H1 (cell line): ENCODE results near the gene MXRA7. TPM values are rescaled to one million over a fixed set of nuclear protein-coding genes. Genes with fewer than 3 reads are reported as not detected.

ENCODE experiments used
- CTCF ChIA-PET: fragments of 300-600 bp; sonication (Branson Sonifier 250); formaldehyde crosslinking; loops from one replicate; lab custom pipeline; 2021; ENCODE audit not compliant: partially characterized antibody; lab: Charles Lee
- POLR2A ChIA-PET: fragments of 300-600 bp; sonication (Branson Sonifier 250); formaldehyde crosslinking; loops from one replicate; lab custom pipeline; 2021; ENCODE audit warnings: inconsistent platforms; ENCODE audit not compliant: partially characterized antibody; lab: Charles Lee
- DNase-seq, 2 experiments: peaks; one replicate each; pipeline versions ENCODE4 v3.0.0 to v3.0.0-alpha.2; 2010 to 2022; ENCODE audit warnings: low spot score in 2 of 2, low read depth in 1 of 2, mixed read lengths in 1 of 2
- FAIRE-seq: peaks from 2 replicates; lab custom pipeline; 2011; peaks lifted over from hg19 to GRCh38; lab: Jason Lieb, UNC
- H2AFZ ChIP-seq: 2 replicates; pipeline ENCODE4 v1.8.1; 2012; ENCODE audit warnings: low read length, inconsistent platforms
- H2AK5ac ChIP-seq: 2 replicates; pipeline ENCODE4 v1.6.1; 2013; ENCODE audit warnings: low read depth, low read length
- H2BK120ac ChIP-seq: replicated peaks from 2 replicates; pipeline ENCODE3; 2013; ENCODE audit warnings: low read depth, low read length, inconsistent platforms
- H2BK12ac ChIP-seq: 2 replicates; pipeline ENCODE4 v1.6.1; 2013; ENCODE audit warnings: low read depth, low read length
- H2BK15ac ChIP-seq: 2 replicates; pipeline ENCODE4 v1.6.1; 2013; ENCODE audit warnings: low read length
- H2BK20ac ChIP-seq: 2 replicates; pipeline ENCODE4 v1.6.1; 2013; ENCODE audit warnings: low read length
- H2BK5ac ChIP-seq: 2 replicates; pipeline ENCODE4 v1.6.1; 2013; ENCODE audit warnings: low read depth, low read length
- H3K14ac ChIP-seq: 2 replicates; pipeline ENCODE4 v1.6.1; 2013; ENCODE audit warnings: inconsistent platforms; ENCODE audit not compliant: insufficient read length
- H3K18ac ChIP-seq: 2 replicates; pipeline ENCODE4 v1.6.1; 2013; ENCODE audit warnings: low read length; ENCODE audit errors: extremely low read depth
- H3K23ac ChIP-seq: 2 replicates; pipeline ENCODE4 v1.6.1; 2013; ENCODE audit warnings: inconsistent platforms; ENCODE audit not compliant: insufficient read length
- H3K23me2 ChIP-seq: 2 replicates; pipeline ENCODE4 v1.6.1; 2013; ENCODE audit warnings: low read depth, low read length
- H3K27ac ChIP-seq: 2 replicates; pipeline ENCODE4 v1.6.1; 2011; ENCODE audit warnings: low read depth, low read length, inconsistent platforms
- H3K27me3 ChIP-seq, 4 experiments: replicated peaks in 1 of 4; 1 replicate in 1 of 4; 2 replicates in 3 of 4; pipeline versions ENCODE4 v1.6.1 to v1.8.1; 2011 to 2013; ENCODE audit warnings: low read length in 3 of 4, mild to moderate bottlenecking in 3 of 4, inconsistent platforms in 2 of 4, mixed read lengths in 2 of 4, moderate library complexity in 1 of 4; ENCODE audit not compliant: control insufficient read depth in 3 of 4, insufficient read depth in 3 of 4; ENCODE audit errors: extremely low read depth in 1 of 4
- H3K36me3 ChIP-seq, 4 experiments: 2 replicates each; pipeline versions ENCODE4 v1.6.1 to v1.8.1; 2011 to 2013; ENCODE audit warnings: mild to moderate bottlenecking in 4 of 4, low read length in 3 of 4, moderate library complexity in 2 of 4, control low read depth in 1 of 4, inconsistent platforms in 1 of 4; ENCODE audit not compliant: insufficient read depth in 4 of 4, control insufficient read depth in 2 of 4
- H3K4ac ChIP-seq: replicated peaks from 2 replicates; pipeline ENCODE3; 2013; ENCODE audit warnings: low read length, low read depth, mixed read lengths, inconsistent platforms; ENCODE audit not compliant: insufficient read length
- H3K4me1 ChIP-seq, 4 experiments: replicated peaks in 1 of 4; 1 replicate in 1 of 4; 2 replicates in 3 of 4; pipeline versions ENCODE4 v1.6.1 to v1.8.1; 2011 to 2013; ENCODE audit warnings: low read length in 3 of 4, inconsistent platforms in 2 of 4, mixed read lengths in 1 of 4; ENCODE audit not compliant: insufficient read depth in 4 of 4, control insufficient read depth in 3 of 4
- H3K4me2 ChIP-seq, 2 experiments: 2 replicates each; pipeline versions ENCODE4 v1.6.1 to v1.8.1; 2011 to 2013; ENCODE audit warnings: low read depth in 2 of 2, low read length in 2 of 2, control low read depth in 1 of 2, inconsistent platforms in 1 of 2, mild to moderate bottlenecking in 1 of 2; ENCODE audit not compliant: insufficient read depth in 1 of 2
- H3K4me3 ChIP-seq, 4 experiments: fragments of 200-600, 300-600 bp in 1 of 4; sonication (generic), shearing (Covaris generic), sonication (Bioruptor Twin) in 1 of 4; 2 replicates each; pipeline versions ENCODE4 v1.5.1 to v1.8.1; 2011 to 2016; ENCODE audit warnings: low read length in 4 of 4, low read depth in 3 of 4, control low read depth in 2 of 4, inconsistent platforms in 2 of 4, mild to moderate bottlenecking in 2 of 4, mixed read lengths in 1 of 4, moderate library complexity in 1 of 4; ENCODE audit not compliant: insufficient read depth in 2 of 4; ENCODE audit errors: extremely low read depth in 1 of 4
- H3K56ac ChIP-seq: replicated peaks from 2 replicates; pipeline ENCODE3; 2013; ENCODE audit warnings: low read depth, mild to moderate bottlenecking, mixed read lengths, low read length, inconsistent platforms; ENCODE audit not compliant: insufficient read length
- H3K79me1 ChIP-seq: 2 replicates; pipeline ENCODE4 v1.6.1; 2013; ENCODE audit warnings: low read depth, low read length, control low read depth
- H3K79me2 ChIP-seq, 2 experiments: 2 replicates each; pipeline versions ENCODE4 v1.6.1 to v1.8.1; 2012 to 2013; ENCODE audit warnings: low read length in 2 of 2, mild to moderate bottlenecking in 2 of 2, inconsistent platforms in 1 of 2; ENCODE audit not compliant: insufficient read depth in 2 of 2, control insufficient read depth in 1 of 2
- H3K9ac ChIP-seq, 4 experiments: replicated peaks in 1 of 4; 1 replicate in 1 of 4; 2 replicates in 3 of 4; pipeline versions ENCODE4 v1.6.1 to v1.8.1; 2011 to 2013; ENCODE audit warnings: low read depth in 3 of 4, low read length in 3 of 4, control low read depth in 2 of 4, mild to moderate bottlenecking in 2 of 4, moderate library complexity in 2 of 4, inconsistent platforms in 1 of 4; ENCODE audit errors: extremely low read depth in 1 of 4
- H3K9me3 ChIP-seq, 2 experiments: 2 replicates each; pipeline versions ENCODE4 v1.6.1 to v1.8.1; 2012 to 2013; ENCODE audit warnings: mild to moderate bottlenecking in 2 of 2, moderate library complexity in 2 of 2, control low read depth in 1 of 2, inconsistent platforms in 1 of 2, low read depth in 1 of 2, low read length in 1 of 2, mixed read lengths in 1 of 2; ENCODE audit not compliant: insufficient read depth in 2 of 2
- H4K20me1 ChIP-seq, 2 experiments: replicated peaks in 1 of 2; 2 replicates each; pipeline versions ENCODE3 to v1.8.1; 2011 to 2013; ENCODE audit warnings: inconsistent platforms in 2 of 2, low read length in 2 of 2, mild to moderate bottlenecking in 1 of 2; ENCODE audit not compliant: insufficient read depth in 2 of 2, control insufficient read depth in 1 of 2
- H4K5ac ChIP-seq: 2 replicates; pipeline ENCODE4 v1.6.1; 2013; ENCODE audit warnings: low read length, low read depth, mixed read lengths, inconsistent platforms; ENCODE audit not compliant: insufficient read length
- H4K8ac ChIP-seq: 2 replicates; pipeline ENCODE4 v1.8.0; 2013; ENCODE audit warnings: mild to moderate bottlenecking, moderate library complexity, low read length, inconsistent platforms; ENCODE audit not compliant: insufficient read depth; ENCODE audit errors: extremely low read depth
- H4K91ac ChIP-seq: replicated peaks from 2 replicates; pipeline ENCODE3; 2013; ENCODE audit warnings: low read length, mixed read lengths, inconsistent platforms; ENCODE audit not compliant: insufficient read length
- CHD2 ChIP-seq: IDR thresholded peaks from 2 replicates; pipeline ENCODE4 v1.6.1; 2012; ENCODE audit warnings: low read length, improper control_type of control experiment
- CREB1 ChIP-seq: IDR thresholded peaks from 2 replicates; pipeline ENCODE4 v1.6.1; 2012; ENCODE audit warnings: inconsistent platforms
- GABPA ChIP-seq: IDR thresholded peaks from 2 replicates; pipeline ENCODE4 v1.6.1; 2011; ENCODE audit warnings: mild to moderate bottlenecking, low read length, moderate library complexity, borderline replicate concordance; ENCODE audit not compliant: insufficient read depth
- HDAC2 ChIP-seq, 2 experiments: fragments of 300-600 bp in 1 of 2; sonication (generic) in 1 of 2; IDR thresholded peaks; 2 replicates each; pipeline ENCODE4 v1.6.1; 2011 to 2012; ENCODE audit warnings: low read depth in 2 of 2, low read length in 2 of 2, mild to moderate bottlenecking in 2 of 2, moderate library complexity in 2 of 2, borderline replicate concordance in 1 of 2, inconsistent platforms in 1 of 2
- HDAC6 ChIP-seq: IDR thresholded peaks from one replicate; pipeline ENCODE4 v1.7.1; 2012; ENCODE audit warnings: low read depth, mild to moderate bottlenecking, inconsistent platforms, low read length, moderate library complexity
- KDM1A ChIP-seq: fragments of 200-600, 300-600 bp; sonication (generic); IDR thresholded peaks from 2 replicates; pipeline ENCODE4 v1.7.1; 2016; ENCODE audit warnings: mild to moderate bottlenecking, low read length, borderline replicate concordance
- PHF8 ChIP-seq: fragments of 200-600 bp; sonication (generic); conservative IDR thresholded peaks from 2 replicates; pipeline ENCODE4 v1.7.1; 2012; ENCODE audit warnings: low read depth, mild to moderate bottlenecking, inconsistent platforms, low read length, moderate library complexity
- POLR2A ChIP-seq, 2 experiments: IDR thresholded peaks; 1 replicate in 1 of 2; 2 replicates in 1 of 2; pipeline ENCODE4 v1.6.1; 2011; ENCODE audit warnings: low read depth in 2 of 2, low read length in 2 of 2, mild to moderate bottlenecking in 2 of 2; ENCODE audit errors: control extremely low read depth in 1 of 2
- RXRA ChIP-seq: IDR thresholded peaks from 2 replicates; pipeline ENCODE4 v1.6.1; 2011; ENCODE audit warnings: low read depth, mild to moderate bottlenecking, low read length, moderate library complexity; ENCODE audit not compliant: insufficient read depth
- SP1 ChIP-seq: IDR thresholded peaks from 2 replicates; pipeline ENCODE4 v1.6.1; 2011; ENCODE audit warnings: low read depth, low read length
- SRF ChIP-seq: IDR thresholded peaks from 2 replicates; pipeline ENCODE4 v1.6.1; 2011; ENCODE audit warnings: mild to moderate bottlenecking, low read depth, low read length, moderate library complexity
- SUZ12 ChIP-seq: fragments of 200-600 bp; sonication (generic); IDR thresholded peaks from 2 replicates; pipeline ENCODE4 v1.6.1; 2012; ENCODE audit warnings: mild to moderate bottlenecking, inconsistent platforms, low read length, moderate library complexity, mixed read lengths
- WGBS, 2 experiments: shearing (Covaris generic) in 1 of 2; methylation state at CpG; one replicate each; pipeline versions ENCODE4 v1.1.6 to v1.1.7; 2013 to 2015; ENCODE audit warnings: low lambda C conversion rate in 2 of 2, mixed read lengths in 2 of 2, inconsistent platforms in 1 of 2, low coverage in 1 of 2, missing lambda C conversion rate in 1 of 2; ENCODE audit not compliant: insufficient replicate concordance in 2 of 2, insufficient coverage in 1 of 2, insufficient read length in 1 of 2; ENCODE audit errors: extremely low coverage in 1 of 2, missing lambda C conversion rate in 1 of 2; 5-methylcytosine and 5-hydroxymethylcytosine counted together
- polyA plus RNA-seq, 7 experiments: library from polyadenylated mRNA; depleted of rRNA in 3 of 7; stranded (reverse) in 5 of 7; unstranded in 2 of 7; fragments of >200 nt in 5 of 7; fragments of 200-250 nt in 2 of 7; gene quantifications; 1 replicate in 5 of 7; 2 replicates in 1 of 7; 4 replicates in 1 of 7; pipeline versions ENCODE4 v1.2.1 to v1.2.3, GENCODE V29; 2011 to 2013; ENCODE audit warnings: missing spikeins in 2 of 7, mixed read lengths in 2 of 7
- total RNA-seq: library from RNA; stranded (reverse); fragmentation: NEBNext Ultra II Directional; extraction: Animal tissue kit (Norgen Biotek cat#: 25700); gene quantifications from 2 replicates; pipeline ENCODE4 v1.2.1, GENCODE V29; 2021

The MXRA7 gene
- total and polyA plus RNA-seq, 2 of the 8 experiments (the other 6 are each of a cell fraction or from before 2014, with no cell fraction given), result 17.8 to 26.6 TPM

DNA sequence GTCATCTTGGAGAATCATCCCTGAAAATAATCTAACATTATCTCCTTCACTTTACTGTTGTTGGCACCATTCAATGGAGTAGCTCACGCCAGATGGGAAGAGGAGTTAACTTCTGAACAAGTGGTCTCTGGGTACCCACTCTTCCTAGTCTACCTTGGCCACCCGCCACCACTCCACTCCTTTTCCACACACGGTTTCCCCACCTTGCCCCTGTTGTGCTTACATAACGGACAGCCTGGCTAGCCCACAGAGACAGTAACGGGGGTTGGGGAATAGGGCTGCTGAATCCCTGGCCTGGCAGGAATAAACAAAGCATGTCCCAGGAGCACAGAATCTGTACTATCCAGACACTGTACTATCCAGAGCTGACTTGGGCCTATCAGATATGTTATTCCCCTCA is 3.6 kb upstream of the MXRA7 start:
- no peak overlapping the region for H3K9ac ChIP-seq
- H4K8ac ChIP-seq, result no peak overlapping the region
- H3K23me2 ChIP-seq, result peaks cover 11% of the 10 kb centered on the region; the same call in 1 of the 2 replicates
- H2BK15ac ChIP-seq, result no peak overlapping the region
- H2AFZ ChIP-seq, result no peak overlapping the region
- H3K14ac ChIP-seq, result no peak overlapping the region
- H3K9me3 ChIP-seq, result no peaks in the 10 kb centered on the region
- H3K27me3 ChIP-seq, result peaks cover 0 to 9% (median 9%) of the 10 kb centered on the region in 4 experiments; a peak in 5 of 7 replicates
- H4K20me1 ChIP-seq, result peaks cover 0 to 2% of the 10 kb centered on the region in 2 experiments
- H3K23ac ChIP-seq, result no peak overlapping the region
- no peak overlapping the region for H4K5ac ChIP-seq
- DNase-seq, result no peak
- no peak overlapping the region for H3K56ac ChIP-seq
- H3K79me1 ChIP-seq, result no peaks in the 10 kb centered on the region; the same call in 1 of the 2 replicates
- TF ChIP-seq PHF8 (no peak), SP1 (no peak), KDM1A (no peak), SRF (no peak), RXRA (no peak), CHD2 (no peak), SUZ12 (no peak), HDAC2 (IDR thresholded peaks at IDR 0.05; ENCODE audit: borderline replicate concordance in 1 of 2, low read depth in 2 of 2, low read length in 2 of 2) (no peak), CREB1 (no peak), HDAC6 (no peak), GABPA (no peak), POLR2A (IDR thresholded peaks at IDR 0.05; ENCODE audit: control extremely low read depth in 1 of 2, low read depth in 2 of 2, low read length in 2 of 2) (no peak)
- TF ChIP-seq, all 59 proteins: peak for 0
- POLR2A ChIA-PET, result interaction anchor here (0.9 to 1.5 kb wide), 3 partner anchors 13 to 21 kb away, joined by 5 to 7 read pairs (median 6); no protein-coding TSS in a partner anchor
- 88% methylated on average over 5 of the region's 5 CpGs; no CpG with 5 or more reads in 1 of the 2 experiments for WGBS, 2 experiments
- no peak overlapping the region for H3K18ac ChIP-seq
- no peak overlapping the region for H2BK12ac ChIP-seq
- H3K4me2 ChIP-seq, result no peak overlapping the region
- H3K4ac ChIP-seq, result no peak overlapping the region
- no peak for FAIRE-seq
- no peak overlapping the region for H2BK120ac ChIP-seq
- H2BK20ac ChIP-seq, result no peak overlapping the region
- H3K79me2 ChIP-seq, result no peaks in the 10 kb centered on the region
- H3K4me1 ChIP-seq, result peaks cover 4 to 12% (median 9%) of the 10 kb centered on the region in 4 experiments
- peaks cover 0 to 30% (median 16%) of the 10 kb centered on the region in 4 experiments; a peak in 5 of 8 replicates for H3K36me3 ChIP-seq
- no peak overlapping the region for H3K4me3 ChIP-seq
- no peak overlapping the region for H4K91ac ChIP-seq
- no peak overlapping the region for H2AK5ac ChIP-seq
- no peak overlapping the region for H2BK5ac ChIP-seq
- no peak overlapping the region for H3K27ac ChIP-seq
- CTCF ChIA-PET, result interaction anchor here (0.7 to 10.2 kb wide), 27 partner anchors 10 to 399 kb away, joined by 3 to 155 read pairs (median 4); partner anchors contain the start of gene AANAT
